SK-N-SH treated with all-trans-retinoic acid at 6 μM for 48 hours (cell line): ENCODE measurements around the gene KANSL2.

ENCODE experiments used
- ATAC-seq: fragments of 200-7000 bp; cut with Tn5 transposase; 3 replicates; pipeline ENCODE4 v1.9.1; 2020; ENCODE audit warnings: mild to moderate bottlenecking, moderate library complexity
- ARNTL ChIP-seq: fragments of 450-650 bp; formaldehyde crosslinking; IDR thresholded peaks from 2 replicates; pipeline ENCODE4 v1.5.0; 2020; ENCODE audit warnings: low read depth, mild to moderate bottlenecking, moderate library complexity, borderline replicate concordance
- BACH2 ChIP-seq: fragments of 250-450 bp; sonication (Bioruptor Pico); IDR thresholded peaks from 2 replicates; pipeline ENCODE4 v1.9.0; 2021; ENCODE audit warnings: mild to moderate bottlenecking, borderline replicate concordance
- CSDC2 ChIP-seq: fragments of 250-450 bp; sonication (Bioruptor Pico); IDR thresholded peaks from 2 replicates; pipeline ENCODE4 v1.5.0; 2020; ENCODE audit warnings: mild to moderate bottlenecking, moderate library complexity
- CSRNP3 ChIP-seq: fragments of 250-450 bp; sonication (Bioruptor Pico); IDR thresholded peaks from 2 replicates; pipeline ENCODE4 v1.5.1; 2021; ENCODE audit warnings: mild to moderate bottlenecking, moderate library complexity
- ESRRG ChIP-seq: fragments of 250-450 bp; sonication (Bioruptor Pico); IDR thresholded peaks from 2 replicates; pipeline ENCODE4 v1.6.1; 2021; ENCODE audit warnings: mild to moderate bottlenecking
- GLIS3 ChIP-seq: fragments of 250-450 bp; sonication (Bioruptor Pico); IDR thresholded peaks from 2 replicates; pipeline ENCODE4 v1.5.0; 2020; ENCODE audit warnings: mild to moderate bottlenecking, moderate library complexity
- ISL1 ChIP-seq: fragments of 250-450 bp; sonication (Bioruptor Pico); IDR thresholded peaks from 2 replicates; pipeline ENCODE4 v2.1.2; 2022; ENCODE audit warnings: mild to moderate bottlenecking, moderate library complexity
- OSR1 ChIP-seq: fragments of 250-450 bp; sonication (Bioruptor Pico); IDR thresholded peaks from 2 replicates; pipeline ENCODE4 v1.8.0; 2022; ENCODE audit warnings: moderate library complexity, mild to moderate bottlenecking, inconsistent platforms
- PATZ1 ChIP-seq: fragments of 250-450 bp; sonication (Bioruptor Pico); IDR thresholded peaks from 2 replicates; pipeline ENCODE4 v1.8.0; 2020; ENCODE audit warnings: mild to moderate bottlenecking, moderate library complexity, borderline replicate concordance
- POU6F1 ChIP-seq: fragments of 250-450 bp; sonication (Bioruptor Pico); IDR thresholded peaks from 2 replicates; pipeline ENCODE4 v1.8.0; 2021; ENCODE audit warnings: low read depth, mild to moderate bottlenecking, moderate library complexity, borderline replicate concordance
- PPARA ChIP-seq: fragments of 250-450 bp; sonication (Bioruptor Pico); IDR thresholded peaks from 2 replicates; pipeline ENCODE4 v1.5.0; 2020; ENCODE audit warnings: mild to moderate bottlenecking, borderline replicate concordance
- RARB ChIP-seq: fragments of 250-450 bp; sonication (Bioruptor Pico); IDR thresholded peaks from 2 replicates; pipeline ENCODE4 v1.8.0; 2021; ENCODE audit warnings: mild to moderate bottlenecking, moderate library complexity
- TCF4 ChIP-seq: fragments of 250-450 bp; sonication (Bioruptor Pico); IDR thresholded peaks from 2 replicates; pipeline ENCODE4 v1.8.0; 2021; ENCODE audit warnings: mild to moderate bottlenecking, moderate library complexity, borderline replicate concordance
- TOX ChIP-seq: fragments of 250-450 bp; sonication (Bioruptor Pico); IDR thresholded peaks from 2 replicates; pipeline ENCODE4 v1.8.0; 2021; ENCODE audit warnings: mild to moderate bottlenecking, moderate library complexity, borderline replicate concordance
- ZC3H10 ChIP-seq: fragments of 250-450 bp; sonication (Bioruptor Pico); IDR thresholded peaks from 2 replicates; pipeline ENCODE4 v1.5.1; 2021; ENCODE audit warnings: mild to moderate bottlenecking, moderate library complexity
- ZFP3 ChIP-seq: fragments of 250-450 bp; sonication (Bioruptor Pico); IDR thresholded peaks from 2 replicates; pipeline ENCODE4 v1.5.0; 2020; ENCODE audit warnings: mild to moderate bottlenecking, moderate library complexity
- ZFP30 ChIP-seq: fragments of 450-650 bp; formaldehyde crosslinking; IDR thresholded peaks from 2 replicates; pipeline ENCODE4 v1.5.0; 2022; ENCODE audit warnings: mild to moderate bottlenecking, moderate library complexity
- ZNF565 ChIP-seq: fragments of 450-650 bp; formaldehyde crosslinking; conservative IDR thresholded peaks from 2 replicates; pipeline ENCODE4 v1.5.0; 2020; ENCODE audit warnings: low read depth, mild to moderate bottlenecking, moderate library complexity
- ZNF70 ChIP-seq: fragments of 450-650 bp; formaldehyde crosslinking; IDR thresholded peaks from 2 replicates; pipeline ENCODE4 v1.5.0; 2020; ENCODE audit warnings: mild to moderate bottlenecking, moderate library complexity
- ZNF8 ChIP-seq: fragments of 450-650 bp; formaldehyde crosslinking; IDR thresholded peaks from 2 replicates; pipeline ENCODE4 v1.5.0; 2020; ENCODE audit warnings: mild to moderate bottlenecking, moderate library complexity
- TF ChIP-seq, protein P1 (sequence below): fragments of 250-450 bp; sonication (Bioruptor Pico); IDR thresholded peaks from 2 replicates; pipeline ENCODE4 v1.5.0; 2020; ENCODE audit warnings: mild to moderate bottlenecking, moderate library complexity
- TF ChIP-seq, protein P2 (sequence below): fragments of 250-450 bp; sonication (Bioruptor Pico); IDR thresholded peaks from 2 replicates; pipeline ENCODE4 v1.5.1; 2020; ENCODE audit warnings: low read depth, mild to moderate bottlenecking, moderate library complexity

KANSL2 gene

DNA sequence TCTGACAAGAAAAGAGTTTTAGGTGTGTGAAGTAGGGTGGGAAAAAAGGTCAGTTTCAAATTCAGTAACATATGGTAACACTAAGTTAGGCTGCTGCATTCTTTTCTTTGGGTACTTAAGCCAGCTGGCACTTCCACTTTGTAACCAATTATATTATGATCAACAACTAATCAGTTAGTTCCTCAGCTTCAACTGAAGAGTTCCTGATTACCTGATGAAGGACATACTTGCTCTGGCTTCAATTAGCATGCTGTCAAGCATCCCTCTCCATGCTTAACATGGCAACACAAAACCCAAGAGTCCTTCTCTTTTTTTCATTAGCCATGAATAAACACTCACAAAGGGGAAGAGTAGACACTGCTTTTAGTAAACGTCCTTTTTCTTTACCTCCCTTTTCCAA lies 6.8 kb upstream of the KANSL2 start:
- TF ChIP-seq RARB (no peak), OSR1 (CRISPR knock-in tag) (no peak), CSDC2 (CRISPR knock-in tag) (no peak), ZNF8 (CRISPR knock-in tag) (no peak), ZC3H10 (CRISPR knock-in tag) (no peak), ZNF70 (no peak), POU6F1 (no peak), ZNF565 (CRISPR knock-in tag) (no peak), PATZ1 (CRISPR knock-in tag) (no peak), ESRRG (no peak), TOX (CRISPR knock-in tag) (no peak), CSRNP3 (CRISPR knock-in tag) (no peak), ARNTL (CRISPR knock-in tag) (no peak), BACH2 (no peak), PPARA (CRISPR knock-in tag) (no peak), TCF4 (CRISPR knock-in tag) (no peak), ZFP3 (CRISPR knock-in tag) (no peak)
- TF ChIP-seq, protein P1, sequence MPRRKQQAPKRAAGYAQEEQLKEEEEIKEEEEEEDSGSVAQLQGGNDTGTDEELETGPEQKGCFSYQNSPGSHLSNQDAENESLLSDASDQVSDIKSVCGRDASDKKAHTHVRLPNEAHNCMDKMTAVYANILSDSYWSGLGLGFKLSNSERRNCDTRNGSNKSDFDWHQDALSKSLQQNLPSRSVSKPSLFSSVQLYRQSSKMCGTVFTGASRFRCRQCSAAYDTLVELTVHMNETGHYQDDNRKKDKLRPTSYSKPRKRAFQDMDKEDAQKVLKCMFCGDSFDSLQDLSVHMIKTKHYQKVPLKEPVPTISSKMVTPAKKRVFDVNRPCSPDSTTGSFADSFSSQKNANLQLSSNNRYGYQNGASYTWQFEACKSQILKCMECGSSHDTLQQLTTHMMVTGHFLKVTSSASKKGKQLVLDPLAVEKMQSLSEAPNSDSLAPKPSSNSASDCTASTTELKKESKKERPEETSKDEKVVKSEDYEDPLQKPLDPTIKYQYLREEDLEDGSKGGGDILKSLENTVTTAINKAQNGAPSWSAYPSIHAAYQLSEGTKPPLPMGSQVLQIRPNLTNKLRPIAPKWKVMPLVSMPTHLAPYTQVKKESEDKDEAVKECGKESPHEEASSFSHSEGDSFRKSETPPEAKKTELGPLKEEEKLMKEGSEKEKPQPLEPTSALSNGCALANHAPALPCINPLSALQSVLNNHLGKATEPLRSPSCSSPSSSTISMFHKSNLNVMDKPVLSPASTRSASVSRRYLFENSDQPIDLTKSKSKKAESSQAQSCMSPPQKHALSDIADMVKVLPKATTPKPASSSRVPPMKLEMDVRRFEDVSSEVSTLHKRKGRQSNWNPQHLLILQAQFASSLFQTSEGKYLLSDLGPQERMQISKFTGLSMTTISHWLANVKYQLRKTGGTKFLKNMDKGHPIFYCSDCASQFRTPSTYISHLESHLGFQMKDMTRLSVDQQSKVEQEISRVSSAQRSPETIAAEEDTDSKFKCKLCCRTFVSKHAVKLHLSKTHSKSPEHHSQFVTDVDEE (CRISPR knock-in tag): no peak

DNA sequence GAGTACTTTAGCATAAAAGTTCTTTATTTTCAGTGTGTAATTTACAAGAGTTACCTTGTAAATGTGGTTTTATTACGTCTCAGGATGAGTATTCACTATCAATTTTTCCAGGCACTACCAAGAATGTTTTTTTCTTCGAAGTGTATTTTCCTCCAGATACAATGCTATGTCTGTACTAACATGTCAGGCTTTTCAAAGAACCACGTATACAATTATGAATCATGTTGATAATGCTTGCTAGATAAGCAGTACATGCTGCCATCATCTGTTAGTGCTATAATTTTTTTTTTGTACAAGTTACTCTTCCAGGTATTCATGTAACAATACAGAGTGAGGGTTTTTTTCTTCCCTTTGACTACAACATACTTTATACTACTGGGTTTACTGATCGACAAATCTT lies 5.6 kb upstream of the KANSL2 start:
- ATAC-seq: no peak
- TF ChIP-seq, protein P1 (CRISPR knock-in tag): no peak
- TF ChIP-seq POU6F1 (no peak), PATZ1 (CRISPR knock-in tag) (no peak), CSRNP3 (CRISPR knock-in tag) (no peak), ISL1 (CRISPR knock-in tag) (no peak), ARNTL (CRISPR knock-in tag) (no peak), GLIS3 (CRISPR knock-in tag) (no peak), TCF4 (CRISPR knock-in tag) (no peak), OSR1 (CRISPR knock-in tag) (no peak), ESRRG (no peak), ZFP30 (no peak), BACH2 (no peak), ZNF565 (CRISPR knock-in tag) (no peak), ZFP3 (CRISPR knock-in tag) (no peak), PPARA (CRISPR knock-in tag) (no peak)
- TF ChIP-seq, protein P2, sequence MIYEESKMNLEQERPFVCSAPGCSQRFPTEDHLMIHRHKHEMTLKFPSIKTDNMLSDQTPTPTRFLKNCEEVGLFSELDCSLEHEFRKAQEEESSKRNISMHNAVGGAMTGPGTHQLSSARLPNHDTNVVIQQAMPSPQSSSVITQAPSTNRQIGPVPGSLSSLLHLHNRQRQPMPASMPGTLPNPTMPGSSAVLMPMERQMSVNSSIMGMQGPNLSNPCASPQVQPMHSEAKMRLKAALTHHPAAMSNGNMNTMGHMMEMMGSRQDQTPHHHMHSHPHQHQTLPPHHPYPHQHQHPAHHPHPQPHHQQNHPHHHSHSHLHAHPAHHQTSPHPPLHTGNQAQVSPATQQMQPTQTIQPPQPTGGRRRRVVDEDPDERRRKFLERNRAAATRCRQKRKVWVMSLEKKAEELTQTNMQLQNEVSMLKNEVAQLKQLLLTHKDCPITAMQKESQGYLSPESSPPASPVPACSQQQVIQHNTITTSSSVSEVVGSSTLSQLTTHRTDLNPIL (CRISPR knock-in tag): no peak

More for the DNA sequence above, 6.8 kb upstream of the KANSL2 start:
- no peak for ATAC-seq
